ENCODE measurements around the gene SLC29A3.
"Not testable (repeated sequence)": the region's sequence is repeated elsewhere in the genome, so short reads cannot be mapped to it uniquely, and the experiment has no call there.

- not testable (repeated sequence) for TF ChIP-seq POLR2AphosphoS5, CTCF, POLR2A, EP300 (IDR thresholded peaks at IDR 0.05)
These were observed 46.1 kb upstream of the SLC29A3 start for GRCh38 chr10:71272974-71273373.
